Measurements from ENCODE around the gene RAB11FIP4.

RAB11FIP4 gene

DNA sequence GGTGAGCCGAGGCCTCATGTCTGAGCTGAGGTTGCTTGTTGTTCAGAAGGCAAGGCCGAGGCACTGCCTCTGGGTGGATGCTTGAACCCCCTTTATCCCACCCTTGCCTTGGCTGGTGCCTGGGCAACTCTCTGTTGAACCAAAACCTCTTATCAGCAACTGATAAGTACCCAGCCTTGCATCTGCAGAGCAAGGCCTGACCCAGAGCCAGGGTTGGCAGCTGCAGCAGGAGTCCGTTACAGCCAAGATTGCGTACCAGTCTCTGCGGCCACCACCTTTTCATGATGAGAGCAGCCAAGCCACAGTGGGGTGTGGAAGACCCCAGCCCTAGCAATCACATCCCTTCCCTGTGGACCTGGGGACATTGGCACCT, 118.3 kb downstream of the RAB11FIP4 start:
- DNase-seq: no peak

DNA sequence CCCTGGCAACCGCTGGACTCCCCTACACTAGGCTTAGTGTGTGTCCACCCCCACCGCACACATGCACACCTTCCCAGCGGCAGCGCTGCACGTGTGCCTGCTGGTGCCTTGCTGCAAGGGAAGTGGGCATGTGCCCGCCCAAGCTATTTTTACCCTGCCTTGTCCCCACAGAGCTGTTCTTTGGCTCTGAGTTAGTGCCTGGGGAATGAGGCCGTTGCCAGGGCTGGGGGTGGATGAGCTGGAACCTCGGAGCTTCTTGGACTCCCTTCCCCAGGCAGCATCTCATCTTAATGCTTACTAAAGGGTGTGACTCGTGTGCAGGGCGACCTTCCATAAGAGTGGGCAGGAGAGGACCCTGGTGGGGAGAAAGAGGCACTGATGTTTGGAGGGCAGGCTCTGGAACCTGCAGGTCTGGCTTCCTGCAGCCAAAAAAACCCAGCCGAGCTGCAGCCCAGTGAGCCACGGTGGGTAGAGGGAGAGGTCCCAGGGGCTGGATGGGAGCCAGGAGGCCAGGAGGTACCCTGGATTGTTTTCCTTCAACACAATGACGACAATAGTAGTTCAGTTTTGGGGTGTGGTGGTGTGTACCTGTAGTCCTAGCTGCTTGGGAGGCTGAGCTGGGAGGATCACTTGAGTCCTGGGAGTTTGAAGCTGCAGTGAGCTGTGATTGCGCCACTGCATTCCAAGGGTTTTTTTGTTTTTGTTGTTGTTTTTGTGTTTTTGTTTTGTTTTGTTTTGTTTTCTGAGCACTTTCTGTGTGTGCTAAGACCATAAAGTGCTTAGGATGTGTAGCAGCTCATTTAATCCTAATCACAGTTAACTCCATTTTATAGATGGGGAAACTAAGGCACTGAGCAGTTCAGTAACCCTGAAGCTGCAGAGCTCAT, 119.1 kb downstream of the RAB11FIP4 start:
- DNase-seq: no peak

DNA sequence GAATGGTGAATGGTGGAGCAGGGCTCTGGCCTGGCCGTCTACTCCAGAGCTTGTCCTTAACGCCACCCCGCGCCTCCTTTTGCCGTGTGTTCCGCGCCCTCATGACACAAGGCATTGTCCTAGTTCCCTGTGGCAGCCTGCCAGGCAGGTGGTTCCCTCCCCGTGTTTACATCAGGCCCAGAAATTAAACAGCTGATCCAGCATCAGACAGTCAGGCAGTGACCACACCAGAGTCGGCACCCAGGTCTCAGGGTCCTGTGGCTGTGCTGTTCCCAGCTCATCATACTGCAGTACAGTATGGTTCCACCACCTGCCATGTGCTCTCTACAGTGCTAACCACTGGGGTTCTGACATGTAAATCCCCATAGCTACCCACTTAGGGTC, 119.7 kb downstream of the RAB11FIP4 start:
- no peak for DNase-seq

DNA sequence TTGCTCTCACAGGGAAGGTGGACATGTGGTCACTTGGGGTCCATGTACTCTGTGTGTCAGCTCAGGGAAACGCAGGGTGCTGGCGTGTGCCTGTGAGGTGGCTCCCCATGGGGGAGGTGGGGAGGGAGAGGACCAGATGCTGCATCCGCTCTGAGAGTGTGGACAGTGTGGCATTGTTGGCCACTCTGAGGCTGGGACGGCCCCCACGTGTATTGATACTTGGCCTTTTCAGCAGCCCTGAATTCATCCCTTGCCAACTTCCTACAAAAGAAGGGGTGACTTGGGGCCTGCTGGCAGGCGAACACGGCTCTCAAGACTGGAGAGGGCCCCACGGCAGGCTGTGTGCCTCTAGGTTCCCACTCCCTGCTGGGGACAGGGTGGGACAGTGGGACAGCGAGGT, 120.1 kb downstream of the RAB11FIP4 start:
- no peak for DNase-seq

DNA sequence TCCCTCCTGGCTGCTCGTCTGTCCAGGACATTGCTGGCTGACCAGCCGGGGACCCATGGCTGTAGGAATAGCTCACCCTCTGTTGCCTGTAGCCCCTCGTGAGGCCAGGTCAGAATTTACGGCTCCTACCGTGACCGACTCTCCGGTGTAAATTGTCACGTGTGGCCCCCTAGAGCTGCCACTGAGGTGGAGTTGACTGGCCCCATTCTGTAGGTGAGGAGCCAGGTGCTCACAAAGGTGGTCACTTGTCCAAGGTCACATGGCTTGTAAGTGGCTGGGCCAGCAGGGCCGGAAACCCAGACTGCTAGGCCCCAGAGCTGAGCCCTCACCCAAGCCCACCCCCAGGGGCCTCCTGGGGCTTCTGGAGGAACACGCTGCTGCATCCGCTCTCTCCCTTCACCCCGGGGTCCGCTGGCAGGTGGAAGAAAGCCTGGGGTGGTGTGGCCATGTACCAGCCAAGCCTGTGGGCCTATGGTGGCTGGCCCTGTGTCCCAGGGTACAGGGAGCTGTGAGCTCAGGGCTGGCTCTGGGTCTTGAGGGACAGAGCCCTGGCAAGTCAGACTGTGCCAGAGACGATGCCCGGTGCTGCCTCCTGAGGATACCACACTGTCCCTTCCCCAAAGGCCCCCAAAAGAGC, 120.7 kb downstream of the RAB11FIP4 start:
- DNase-seq: no peak

DNA sequence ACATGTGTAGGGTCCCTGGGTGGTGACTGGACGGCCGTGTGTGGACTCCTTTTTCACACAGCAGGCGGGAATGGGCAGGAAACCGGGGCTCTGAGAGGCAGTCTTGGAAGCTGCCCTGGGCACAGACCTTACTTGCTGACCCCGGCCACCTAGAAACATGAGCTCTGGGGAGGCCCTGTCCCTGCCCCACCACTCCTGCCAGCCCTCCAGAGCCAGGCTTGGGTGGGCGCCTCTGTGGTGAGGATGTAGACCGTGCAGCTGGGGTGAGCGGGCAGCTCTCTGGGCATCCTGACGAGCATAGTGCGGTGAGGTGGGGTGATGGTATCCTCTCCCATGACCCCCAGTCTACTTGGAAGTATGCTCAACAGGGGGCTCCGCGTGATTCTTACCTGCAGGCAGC, 121.3 kb downstream of the RAB11FIP4 start:
- no peak for DNase-seq

DNA sequence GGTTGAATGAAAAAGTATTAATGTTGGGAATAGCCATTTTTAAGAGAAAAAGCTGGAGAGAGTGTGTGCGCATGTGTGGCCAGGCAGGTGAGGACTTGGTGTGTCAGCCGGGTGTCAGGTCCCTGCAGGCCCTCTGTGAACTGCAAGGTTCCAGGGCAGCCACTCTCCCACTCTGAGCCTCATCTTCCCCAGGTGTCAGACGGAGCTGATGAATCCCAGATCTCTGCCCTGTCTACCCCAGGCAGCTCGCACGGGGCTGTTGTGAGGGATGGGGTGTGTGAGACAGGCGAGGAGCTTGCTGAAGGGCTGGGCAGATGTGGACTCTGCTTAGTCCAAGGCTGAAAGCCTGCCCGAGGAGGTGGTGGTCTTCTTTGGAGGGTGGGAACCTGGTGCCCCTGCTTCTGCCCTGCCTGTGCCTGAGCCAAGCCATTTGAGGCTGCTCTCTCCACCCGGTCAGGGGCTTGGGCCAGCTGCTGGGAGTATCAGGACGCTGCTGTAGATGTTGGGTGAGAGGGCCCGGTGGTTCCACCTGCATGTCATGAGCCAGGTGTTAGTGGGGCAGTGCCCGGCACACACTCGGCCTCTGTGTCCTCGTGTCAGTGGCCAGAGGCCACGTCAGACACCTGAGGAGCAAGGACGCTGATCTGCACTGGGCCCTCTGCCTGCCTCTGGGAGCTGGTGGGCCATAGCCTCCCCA, 122.4 kb downstream of the RAB11FIP4 start:
- DNase-seq: no peak

DNA sequence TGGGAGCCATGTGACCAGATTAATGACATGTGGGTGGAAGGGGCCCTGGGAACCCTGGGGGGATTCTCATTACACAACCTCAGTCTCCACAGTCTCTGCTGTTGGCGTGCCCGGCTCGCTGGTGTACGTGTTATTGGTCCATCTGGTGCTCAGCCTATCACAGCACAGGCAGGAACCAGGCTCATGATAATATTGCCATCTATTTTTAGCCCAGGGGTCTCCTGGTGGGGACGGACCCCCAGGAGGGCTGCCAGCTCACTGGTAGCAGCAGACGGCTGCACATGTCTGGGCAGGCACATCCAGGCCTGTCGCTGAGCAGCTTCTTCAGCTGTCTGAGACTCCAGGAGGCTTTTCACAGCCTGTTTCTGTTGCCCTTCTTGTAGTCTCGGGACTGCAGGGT, 123.8 kb downstream of the RAB11FIP4 start:
- DNase-seq: peak; percentile 92

DNA sequence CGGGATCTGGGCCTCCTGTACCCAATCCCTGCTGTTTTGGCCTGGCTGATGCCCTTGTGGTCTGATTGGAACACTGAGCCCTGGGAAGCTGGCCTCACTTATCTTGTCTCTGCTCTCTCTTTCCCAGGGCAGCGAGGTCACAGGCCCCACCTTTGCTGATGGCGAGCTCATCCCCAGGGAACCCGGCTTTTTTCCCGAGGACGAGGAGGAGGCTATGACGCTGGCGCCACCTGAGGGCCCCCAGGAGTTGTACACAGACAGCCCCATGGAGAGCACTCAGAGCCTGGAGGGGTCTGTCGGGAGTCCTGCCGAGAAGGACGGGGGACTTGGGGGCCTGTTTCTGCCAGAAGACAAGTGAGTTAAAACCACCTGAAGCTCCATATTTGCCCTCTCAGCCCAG, 126.0 kb downstream of the RAB11FIP4 start:
- DNase-seq: no peak

DNA sequence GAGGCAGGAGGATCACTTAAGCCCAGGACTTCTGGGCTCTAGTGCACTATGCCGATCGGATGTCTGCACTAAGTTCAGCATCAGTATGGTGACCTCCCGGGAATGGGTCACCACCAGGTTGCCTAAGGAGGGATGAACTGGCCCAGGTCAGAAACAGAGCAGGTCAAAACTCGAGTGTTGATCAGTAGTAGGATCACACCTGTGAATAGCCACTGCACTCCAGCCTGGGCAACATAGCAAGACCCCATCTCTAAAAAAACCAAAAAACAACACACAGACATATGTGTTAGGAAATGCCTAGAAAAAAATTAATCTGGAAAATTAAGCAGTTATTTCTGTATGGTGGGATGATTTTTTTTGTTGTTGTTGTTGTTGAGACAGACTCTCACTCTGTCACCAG, 127.0 kb downstream of the RAB11FIP4 start:
- DNase-seq: no peak

DNA sequence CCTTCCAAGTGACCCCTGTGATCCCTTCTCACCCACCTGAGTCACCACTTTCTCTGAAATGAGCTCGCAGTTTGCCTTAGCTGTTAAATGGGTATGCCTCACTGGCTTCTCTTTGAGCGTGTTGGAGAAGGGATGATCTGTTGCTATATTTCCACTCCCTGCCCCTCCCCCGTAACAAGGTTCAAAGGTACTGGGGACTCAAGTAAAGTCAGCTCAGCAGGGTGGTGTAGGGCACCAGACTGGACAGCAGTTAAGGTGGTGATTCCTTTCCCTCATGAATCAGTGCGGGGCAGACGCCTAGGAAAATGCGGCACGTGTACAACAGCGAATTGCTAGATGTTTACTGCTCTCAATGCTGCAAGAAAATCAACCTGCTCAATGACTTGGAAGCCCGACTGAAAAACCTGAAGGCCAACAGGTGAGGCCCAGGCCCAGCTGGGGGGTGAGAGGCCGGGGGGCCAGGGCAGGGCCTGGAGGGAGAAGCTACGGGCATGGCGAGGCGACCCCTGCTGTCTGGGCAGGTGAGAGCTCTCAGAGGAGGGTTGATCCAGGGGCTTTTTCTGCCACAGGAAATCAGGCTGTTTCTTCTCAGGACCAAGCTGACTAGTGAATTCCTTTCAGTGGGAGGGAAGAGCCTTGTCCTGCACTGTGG, 130.3 kb downstream of the RAB11FIP4 start:
- DNase-seq: no peak

DNA sequence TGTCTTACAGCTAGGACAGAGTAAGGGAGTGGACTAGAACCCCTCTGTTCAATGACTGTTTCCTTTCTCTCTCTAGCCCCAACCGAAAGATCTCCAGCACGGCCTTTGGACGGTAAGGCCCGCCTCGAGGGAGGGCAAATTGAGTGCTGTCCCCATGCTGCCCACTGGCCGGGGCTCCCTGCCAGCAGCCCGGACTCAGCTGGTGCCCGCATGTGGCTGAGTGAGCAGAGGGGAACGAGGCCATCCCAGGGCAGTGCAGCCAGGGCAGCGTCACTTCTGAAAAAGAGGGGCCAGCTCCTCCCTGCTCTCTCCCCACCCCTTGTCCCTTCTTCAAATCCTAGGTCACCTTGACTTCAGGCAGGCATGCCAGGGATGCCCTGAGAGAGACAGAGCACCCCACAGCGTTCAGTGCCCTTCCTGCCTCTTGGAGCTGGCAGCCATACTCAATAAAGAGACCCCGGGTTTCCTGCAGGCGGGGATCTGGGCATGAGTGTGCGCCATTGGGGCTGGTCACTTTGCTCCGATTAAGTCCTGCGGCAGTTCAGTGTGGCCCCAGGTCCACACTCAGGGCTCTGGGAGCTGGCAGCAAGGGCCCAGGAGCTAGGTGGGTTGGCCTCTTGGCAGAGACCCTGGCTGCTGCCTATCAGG, 130.9 kb downstream of the RAB11FIP4 start:
- DNase-seq: no peak

DNA sequence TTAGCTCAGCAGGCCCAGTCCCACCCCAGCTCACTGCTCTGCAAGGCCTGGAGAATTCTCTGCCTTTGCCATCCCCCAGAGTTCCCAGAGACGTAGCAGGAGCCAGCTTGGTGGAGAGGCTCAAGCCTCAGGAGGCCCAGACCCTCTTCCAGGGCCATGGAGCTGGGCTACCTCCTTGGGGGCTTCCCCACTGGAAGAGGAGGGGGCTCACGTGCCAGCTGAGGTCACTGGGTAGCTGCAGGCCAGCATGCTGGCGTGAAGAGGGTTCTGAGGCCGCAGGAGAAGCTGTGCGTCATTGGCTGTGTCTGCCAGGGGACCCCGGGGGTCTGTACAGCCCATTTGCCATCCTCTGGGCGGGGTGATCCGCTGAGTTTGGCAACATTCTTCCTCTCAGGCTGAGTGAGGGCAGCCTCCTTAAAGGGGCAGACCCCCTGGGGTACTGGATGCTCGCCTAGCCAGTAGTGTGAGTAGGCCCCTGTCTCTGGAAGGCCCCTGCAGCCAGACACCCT, 131.6 kb downstream of the RAB11FIP4 start:
- no peak for DNase-seq

DNA sequence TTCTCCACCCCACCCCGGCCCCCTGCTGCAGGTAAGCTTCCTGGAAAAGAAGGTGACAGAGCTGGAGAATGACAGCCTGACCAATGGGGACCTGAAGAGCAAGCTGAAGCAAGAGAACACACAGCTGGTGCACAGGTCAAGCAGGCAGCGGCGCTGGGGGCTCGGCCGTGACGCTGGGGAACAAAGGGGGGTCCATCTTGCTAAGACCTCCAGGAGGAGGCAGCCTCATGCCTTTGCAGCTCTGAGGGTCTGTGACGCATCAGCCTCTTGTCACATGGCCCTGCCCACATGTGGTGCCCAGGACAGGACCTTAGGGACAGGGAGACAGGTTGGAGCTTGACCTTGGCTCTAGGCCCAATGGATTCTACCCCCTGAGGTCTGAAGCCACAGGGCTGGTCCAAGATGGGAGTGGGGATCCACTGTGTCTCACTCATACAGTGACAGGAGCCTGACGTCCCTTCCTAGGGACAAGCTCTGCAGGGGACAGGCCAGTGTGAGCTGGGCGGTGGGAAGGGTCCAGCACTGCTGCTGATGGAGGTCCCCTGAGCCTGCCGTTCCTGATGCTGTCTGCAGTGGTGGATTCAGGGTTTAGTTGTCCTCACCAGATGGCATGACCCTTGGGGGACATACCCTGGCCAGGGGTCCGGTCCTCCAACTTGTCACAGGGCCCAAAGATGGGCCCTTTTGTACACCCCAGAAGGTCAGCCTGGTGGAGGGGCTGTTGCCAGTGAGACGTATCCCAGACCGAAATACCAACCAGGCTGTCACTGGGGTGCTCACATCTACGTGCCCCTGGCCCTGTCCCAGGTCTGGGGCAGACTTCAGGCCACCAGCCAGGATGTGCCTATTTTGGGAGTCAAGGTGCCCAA, 132.6 kb downstream of the RAB11FIP4 start:
- DNase-seq: no peak

DNA sequence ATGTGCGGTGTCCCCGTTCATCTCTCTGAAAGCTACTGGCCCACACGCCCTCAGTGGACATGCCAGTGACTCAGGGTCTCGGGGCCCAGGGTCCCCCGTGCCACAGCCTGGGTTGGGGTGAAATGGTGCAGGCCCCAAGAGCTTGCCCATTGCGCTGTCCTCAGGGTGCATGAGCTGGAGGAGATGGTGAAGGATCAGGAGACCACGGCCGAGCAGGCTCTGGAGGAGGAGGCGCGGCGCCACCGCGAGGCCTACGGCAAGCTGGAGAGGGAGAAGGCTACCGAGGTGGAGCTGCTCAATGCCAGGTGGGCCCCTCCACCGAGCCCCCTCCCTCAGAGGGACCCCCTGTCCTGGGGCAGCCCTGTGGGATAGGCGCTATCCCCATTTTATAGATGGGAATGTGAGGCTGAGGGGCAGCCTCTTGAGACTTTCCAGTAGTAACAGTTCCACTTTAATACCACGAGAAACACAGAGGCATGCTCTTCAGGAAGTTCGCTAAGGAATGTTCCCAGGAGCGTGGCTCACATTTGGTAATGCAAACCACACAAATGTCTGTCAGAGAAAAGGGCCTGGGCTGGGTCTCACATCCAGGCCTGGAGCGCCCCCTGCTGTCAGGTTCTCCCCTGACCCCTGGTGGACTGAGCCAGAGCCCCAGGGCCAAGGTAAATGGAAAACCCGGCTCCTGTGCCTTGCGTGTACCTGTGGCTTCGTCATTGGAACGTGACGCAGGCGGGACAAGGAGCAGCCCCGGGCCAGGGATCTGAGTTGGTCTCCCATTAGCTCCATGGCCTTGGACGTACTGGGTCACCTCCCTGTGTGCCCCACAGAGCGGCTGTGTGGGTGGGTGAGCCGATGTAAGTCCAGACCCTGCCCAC, 133.7 kb downstream of the RAB11FIP4 start:
- DNase-seq: peak; percentile 51

DNA sequence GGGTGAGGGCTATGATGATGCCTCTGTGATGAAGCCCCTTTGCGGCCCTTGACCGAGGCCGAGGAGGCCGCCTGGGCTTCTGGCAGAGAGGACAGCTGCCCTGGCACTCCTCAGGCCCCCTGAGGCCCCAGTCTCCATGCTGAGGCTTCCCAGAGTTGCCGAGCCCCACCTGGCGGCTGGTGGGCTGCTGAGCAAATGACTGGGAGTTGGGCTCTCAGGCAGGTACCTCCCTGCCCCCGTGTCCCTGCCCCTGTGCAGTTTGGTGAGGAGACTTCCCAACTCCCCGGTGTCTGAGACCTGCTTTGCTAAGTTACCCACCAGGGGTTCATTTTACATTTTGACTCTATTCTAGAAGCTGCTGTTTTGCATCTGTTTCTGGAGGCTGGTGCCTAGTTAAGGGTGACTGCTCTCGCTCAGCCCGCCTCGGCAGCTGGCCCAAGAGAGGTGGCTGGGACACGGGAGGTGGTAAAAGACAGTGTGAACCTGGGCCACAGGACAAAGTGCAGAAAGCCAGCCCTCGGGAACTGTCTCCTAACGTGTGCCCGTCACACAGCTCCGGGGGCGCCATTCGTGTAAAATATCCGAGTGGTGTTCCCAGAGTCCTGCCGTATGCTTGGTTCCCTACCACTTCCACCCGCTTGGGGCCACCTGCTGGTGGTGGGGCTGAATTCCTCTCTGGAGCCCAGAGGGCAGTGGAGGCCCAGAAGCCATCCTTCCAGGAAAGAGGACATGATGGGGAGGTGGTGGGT, 134.5 kb downstream of the RAB11FIP4 start:
- DNase-seq: no peak

DNA sequence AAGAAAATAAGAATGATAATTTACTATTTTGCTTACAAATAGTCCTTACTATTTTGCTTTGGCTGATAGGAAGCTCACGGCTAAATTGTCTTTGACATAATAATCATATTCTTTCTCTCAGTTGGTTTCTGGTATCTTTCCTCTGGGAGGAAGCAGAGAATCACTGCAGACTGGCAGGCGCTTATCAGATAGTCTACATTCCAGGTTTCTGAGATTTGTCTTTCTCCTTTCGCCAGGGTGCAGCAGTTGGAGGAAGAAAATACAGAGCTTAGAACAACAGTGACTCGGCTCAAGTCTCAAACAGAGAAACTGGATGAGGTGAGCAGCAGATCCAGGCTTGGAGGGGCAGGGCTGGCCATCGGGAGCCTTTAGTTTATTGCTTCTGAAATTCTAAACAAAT, 136.1 kb downstream of the RAB11FIP4 start:
- no peak for DNase-seq

DNA sequence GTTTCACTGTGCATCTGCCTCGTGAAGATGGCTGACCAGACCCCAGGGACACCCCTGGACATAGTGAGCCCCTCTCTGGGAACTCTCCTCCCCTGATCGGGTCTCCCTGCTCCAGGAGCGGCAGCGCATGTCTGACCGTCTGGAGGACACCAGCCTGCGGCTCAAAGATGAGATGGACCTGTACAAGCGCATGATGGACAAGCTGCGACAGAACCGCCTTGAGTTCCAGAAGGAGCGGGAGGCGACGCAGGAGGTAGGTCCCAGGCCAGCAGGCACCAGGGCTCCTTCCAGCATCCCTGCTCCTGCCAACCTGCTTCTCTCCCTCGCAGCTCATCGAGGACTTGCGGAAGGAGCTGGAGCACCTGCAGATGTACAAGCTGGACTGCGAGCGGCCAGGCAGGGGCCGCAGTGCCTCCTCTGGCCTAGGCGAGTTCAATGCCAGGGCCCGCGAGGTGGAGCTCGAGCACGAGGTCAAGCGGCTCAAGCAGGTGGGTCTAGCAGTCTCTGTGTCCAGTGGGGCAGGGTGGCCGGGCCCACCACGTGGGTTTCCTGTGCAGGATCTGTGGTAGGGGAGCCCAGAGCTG, 136.9 kb downstream of the RAB11FIP4 start:
- DNase-seq: no peak

DNA sequence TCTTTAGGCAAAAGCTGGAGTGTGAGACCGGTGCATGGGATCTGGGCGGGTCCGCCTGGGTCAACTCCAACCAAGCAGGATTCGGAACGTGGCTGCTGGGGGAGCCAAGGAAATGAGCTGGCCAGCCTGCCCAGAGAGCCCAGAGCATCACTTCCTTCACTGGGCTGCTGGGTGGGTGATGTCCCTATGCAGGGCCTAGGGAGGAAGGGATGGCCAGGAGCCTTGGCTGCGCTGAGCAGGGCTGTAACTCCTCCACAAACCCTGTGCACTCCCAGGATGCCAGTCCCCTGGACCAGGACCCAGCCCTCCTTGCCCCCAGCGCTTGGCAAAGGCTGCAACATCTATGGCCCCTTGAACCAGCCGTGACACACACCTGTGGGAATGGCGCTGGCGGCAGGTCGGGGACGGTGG, 138.4 kb downstream of the RAB11FIP4 start:
- no peak for DNase-seq
